Activated gamma-delta T cell treated with Interleukin-2 at 50 U/mL for 16 hours (primary cell): Measurements from ENCODE around the gene AMZ1.
"Not testable (repeated sequence)": the region's sequence is repeated elsewhere in the genome, so short reads cannot be mapped to it uniquely, and the experiment has no call there.

Experiments
- DNase-seq: peaks from one replicate; pipeline ENCODE4 v3.0.0-alpha.2; 2020

AMZ1 gene

GRCh38 chr7:2729893-2730716 is 42.1 kb downstream of the AMZ1 start:
- no peak for DNase-seq

DNA sequence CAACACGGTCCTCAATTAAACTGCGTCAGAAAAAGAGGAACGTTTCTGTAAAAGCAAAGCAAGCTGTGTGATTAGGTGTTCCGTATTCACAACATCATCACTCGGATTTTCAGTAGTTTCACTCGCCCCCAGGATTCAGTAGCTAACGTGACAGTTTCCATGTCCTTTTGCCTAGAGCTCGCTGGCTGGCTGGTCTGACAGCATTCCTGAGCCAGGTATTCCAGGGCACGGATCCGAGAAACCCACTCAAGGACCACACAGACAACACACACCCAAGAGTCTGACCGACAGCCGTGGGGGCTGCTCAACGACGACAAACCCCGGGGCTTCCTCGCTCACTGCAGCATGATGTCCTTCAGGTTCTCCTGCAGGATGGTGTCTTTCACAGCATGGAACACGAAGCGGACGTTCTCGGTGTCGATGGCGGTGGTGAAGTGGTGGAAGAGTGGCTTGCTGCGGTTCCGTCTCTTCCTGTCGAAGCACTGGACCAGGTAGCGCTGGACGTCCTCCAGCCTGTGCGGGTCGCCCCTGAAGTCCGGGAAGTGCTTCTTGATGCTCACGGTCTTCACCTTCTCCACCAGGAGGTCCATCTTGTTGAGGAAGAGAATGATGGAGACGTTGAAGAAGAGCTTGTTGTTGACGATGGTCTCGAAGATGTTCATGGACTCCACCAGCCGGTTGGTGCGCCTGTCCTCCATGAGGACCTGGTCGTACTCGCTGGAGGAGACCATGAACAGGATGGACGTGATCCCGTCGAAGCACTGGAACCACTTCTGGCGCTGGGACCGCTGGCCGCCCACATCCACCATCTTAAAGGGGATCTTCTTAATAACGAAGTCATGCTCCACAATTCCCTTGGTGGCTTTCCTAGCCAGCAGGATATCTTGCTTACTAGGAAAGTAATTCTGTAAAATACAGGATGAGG is 43.1 kb downstream of the AMZ1 start:
- DNase-seq: no peak

DNA sequence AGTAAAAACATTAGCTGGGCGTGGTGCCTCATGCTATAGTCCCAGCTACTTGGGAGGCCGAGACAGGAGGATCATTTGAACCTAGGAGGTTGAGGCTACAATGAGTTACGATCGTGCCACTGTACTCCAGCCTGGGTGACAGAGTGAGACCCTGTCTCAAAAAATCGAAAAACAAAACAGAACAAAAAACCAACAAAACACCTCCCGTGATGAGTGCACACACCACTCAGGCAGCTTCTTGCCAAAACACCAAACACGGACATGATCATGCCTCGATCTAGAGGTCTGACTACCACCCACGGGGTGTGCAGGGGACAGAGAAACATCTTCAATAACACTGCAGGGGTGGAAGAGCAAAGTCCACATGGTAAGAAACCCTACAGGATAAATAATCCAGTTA is 44.4 kb downstream of the AMZ1 start:
- DNase-seq: no peak

DNA sequence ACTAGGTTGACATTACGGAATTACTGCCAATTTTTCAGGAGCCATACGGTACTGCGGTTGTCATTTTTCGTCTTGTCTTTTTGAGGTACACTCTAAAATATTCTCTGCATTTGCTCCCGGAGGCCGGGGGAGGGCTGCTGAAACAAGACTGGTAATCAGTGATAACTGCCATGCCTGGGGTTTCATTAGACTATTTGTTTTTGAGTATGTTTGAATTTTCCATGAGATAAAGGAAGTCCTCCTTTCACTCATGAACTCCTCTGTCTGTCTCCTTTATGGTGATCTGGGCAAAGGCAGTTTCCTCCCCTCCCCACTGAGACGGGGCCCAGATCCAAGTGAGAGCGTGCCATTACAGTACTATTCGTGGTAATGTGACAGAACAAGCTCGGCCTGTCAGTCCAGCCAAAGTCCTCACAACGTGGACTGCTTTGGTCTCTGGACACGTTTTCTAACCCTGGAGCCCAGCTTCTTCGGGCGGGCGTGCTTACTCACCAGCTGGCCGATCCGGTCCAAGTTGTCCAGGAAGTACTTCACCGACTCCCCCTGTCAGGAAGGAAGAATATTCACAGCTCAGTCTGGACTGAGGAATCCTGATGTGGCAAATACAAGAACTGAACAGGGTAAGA is 45.1 kb downstream of the AMZ1 start:
- DNase-seq: no peak

DNA sequence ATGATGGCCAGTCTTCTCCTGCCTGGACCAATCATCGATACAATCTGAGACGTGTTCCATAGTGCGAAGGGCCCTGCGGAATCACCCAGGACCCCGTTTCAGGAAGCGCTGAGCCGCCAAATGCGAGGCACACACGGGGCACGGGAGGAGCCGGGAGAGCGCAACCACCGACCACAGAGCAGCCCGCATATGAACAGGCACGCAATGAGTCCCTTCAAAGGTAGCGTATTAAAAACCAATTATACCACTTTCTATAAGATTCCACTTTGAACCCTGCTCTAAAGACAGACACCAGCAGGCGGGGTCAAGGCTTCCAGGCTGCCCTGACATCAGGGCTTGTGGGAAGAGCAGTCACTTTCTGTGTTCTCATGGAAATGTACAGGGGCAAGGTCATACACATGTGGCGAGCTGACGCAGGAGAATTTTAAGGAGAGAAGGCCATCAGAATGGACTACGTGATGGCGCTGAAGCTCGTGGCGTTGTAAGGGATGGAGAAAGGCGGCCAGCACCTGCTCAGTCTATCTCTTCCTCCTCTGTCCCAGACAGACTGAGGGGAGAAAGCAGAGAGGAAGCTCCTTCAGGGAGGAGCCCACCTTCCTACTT is 46.2 kb downstream of the AMZ1 start:
- DNase-seq: no peak

GRCh38 chr7:2734751-2735571 is 47.0 kb downstream of the AMZ1 start:
- DNase-seq: no peak

GRCh38 chr7:2735744-2736143 is 47.7 kb downstream of the AMZ1 start:
- no peak for DNase-seq

DNA sequence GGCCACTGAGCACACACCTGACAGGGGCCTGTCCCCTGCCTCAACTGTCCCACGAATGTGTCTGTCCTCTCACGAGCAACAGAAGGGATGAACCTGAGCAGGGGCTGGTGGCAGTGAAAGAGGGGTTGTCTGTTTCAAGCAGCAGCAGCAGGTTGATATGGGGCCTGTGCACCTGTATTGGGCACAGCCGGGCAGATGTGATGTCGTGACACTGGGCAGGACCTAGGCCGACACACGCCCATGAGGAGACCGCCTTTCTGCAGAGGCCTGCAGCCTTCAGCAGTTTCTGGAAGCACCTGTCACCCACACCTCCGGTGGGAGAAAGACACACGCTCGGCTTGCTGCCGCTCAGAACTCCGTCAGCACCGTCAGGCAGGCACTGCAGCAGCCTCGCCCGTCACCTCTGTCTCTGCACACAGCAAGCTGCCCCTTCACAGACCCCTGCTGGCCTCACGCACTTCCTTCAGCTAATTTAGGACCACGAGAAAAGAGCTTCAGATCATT is 48.5 kb downstream of the AMZ1 start:
- no peak for DNase-seq

DNA sequence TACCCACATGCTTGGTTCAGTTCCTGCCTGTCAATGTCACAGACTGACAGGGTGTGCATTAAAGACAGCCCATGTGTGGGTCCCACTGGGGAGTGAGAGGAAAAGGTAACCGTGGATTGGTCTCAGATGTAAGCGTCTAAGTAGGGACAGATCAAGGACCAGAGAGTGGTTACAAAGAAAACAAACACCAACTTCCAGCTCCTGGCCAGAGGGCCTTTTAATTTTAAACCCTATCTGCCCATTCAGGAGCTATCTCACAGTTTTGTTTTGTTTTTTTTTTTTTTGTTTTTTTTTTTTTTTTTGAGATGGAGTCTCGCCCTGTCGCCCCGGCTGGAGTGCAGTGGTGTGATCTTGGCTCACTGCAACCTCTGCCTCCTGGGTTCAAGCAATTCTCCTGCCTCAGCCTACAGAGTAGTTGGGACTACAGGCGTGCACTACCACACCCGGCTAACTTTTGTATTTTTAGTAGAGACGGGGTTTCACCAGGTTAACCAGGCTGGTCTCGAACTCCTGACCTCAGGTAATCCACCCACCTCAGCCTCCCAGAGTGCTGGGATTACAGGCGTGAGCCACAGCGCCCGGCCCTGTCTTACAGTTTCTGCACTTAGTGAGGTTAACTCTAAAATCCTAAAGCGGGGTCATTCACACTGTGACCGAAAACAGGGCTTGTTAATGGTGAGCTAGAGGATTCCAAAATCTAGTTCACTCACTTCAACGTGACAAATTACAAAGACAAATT is 49.2 kb downstream of the AMZ1 start:
- not testable (repeated sequence) for DNase-seq

- no peak for DNase-seq
These were observed 50.0 kb downstream of the AMZ1 start for GRCh38 chr7:2737771-2738540.

DNA sequence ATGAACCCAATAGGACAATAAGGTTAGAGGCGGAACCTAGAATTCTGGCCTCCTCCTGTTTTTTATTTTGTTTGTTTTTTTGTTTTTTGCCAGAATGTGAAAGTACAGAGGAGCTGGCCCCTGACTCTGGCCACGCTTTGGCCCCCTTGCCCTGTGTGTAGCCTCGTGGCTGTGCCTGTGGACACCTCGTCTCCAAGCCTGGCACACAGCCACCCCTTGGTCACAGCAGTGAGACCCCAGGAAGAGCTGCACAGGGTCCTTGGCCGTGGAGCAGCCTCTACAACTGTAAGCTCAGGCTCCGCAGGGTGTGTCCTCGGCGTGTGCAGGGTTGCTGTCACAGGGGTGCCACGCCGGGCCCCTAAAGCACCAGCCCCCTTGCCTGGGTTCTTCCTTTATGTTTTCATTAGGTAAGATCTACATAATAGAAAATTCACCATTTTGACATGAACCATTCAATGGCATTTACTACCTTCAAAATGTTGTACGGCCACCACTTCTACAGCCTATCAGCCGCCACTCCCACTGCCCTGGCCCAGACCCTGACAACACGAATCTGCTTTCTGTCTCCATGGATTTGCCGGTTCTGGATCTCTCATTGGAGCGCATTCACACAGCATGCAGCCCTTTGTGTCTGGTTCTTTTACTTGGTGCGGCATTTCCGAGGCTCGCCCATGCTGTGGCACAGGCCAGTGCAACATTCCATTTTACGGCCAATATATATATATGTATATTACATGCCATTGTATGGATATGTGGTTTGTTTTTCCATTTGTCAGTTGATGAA is 51.0 kb downstream of the AMZ1 start:
- DNase-seq: no peak

- not testable (repeated sequence) for DNase-seq
These were observed 55.7 kb downstream of the AMZ1 start for GRCh38 chr7:2743523-2744185.

- not testable (repeated sequence) for DNase-seq
These were observed 60.7 kb downstream of the AMZ1 start for GRCh38 chr7:2748684-2749083.

DNA sequence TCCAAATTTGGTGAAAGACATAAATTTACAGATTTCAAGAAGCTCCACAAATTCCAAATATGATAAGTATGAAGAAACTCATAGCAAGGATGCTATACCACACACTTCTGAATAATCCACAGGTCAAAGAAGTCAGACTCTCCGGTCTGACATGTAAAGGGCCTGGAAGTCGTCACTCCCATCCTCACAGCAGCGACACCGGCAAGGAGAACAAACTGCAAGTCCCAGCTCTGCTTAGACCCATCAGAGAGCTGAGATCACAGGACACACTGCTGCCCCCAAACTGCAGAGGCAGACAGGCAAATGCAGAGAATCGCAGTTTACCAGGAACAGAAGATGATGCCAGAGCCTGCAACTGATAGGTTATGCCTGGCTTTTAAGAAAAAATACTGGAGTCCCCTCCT is 62.0 kb downstream of the AMZ1 start:
- no peak for DNase-seq

- DNase-seq: no peak
These were observed 63.1 kb downstream of the AMZ1 start for GRCh38 chr7:2751086-2751485.

- DNase-seq: no peak
These were observed 65.1 kb downstream of the AMZ1 start for GRCh38 chr7:2753148-2753547.

GRCh38 chr7:2754086-2754485 is 66.1 kb downstream of the AMZ1 start:
- DNase-seq: no peak

DNA sequence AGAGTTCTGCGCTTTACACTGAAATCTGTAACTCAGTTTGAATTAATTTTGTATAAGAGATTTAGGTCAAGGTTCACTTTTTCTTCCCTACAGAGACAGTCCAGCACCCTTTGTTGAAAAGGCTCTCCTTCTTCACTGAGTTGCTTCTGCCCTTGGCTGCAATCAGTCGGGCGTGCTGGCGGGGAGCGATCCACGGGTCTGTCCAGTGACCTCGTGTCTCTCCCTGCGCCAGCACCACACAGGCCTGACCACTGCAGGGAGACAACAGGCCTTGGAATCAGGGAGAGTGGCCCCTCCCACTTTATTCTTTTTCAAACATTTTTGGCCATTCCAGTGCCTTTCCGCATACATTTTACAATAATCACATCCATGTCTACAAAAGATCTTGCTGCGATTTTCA is 66.9 kb downstream of the AMZ1 start:
- DNase-seq: no peak

- no peak for DNase-seq
These were observed 67.5 kb downstream of the AMZ1 start for GRCh38 chr7:2755531-2755930.
